ENCODE data around the gene CD79A. TPM values are rescaled to one million over a fixed set of nuclear protein-coding genes. Genes with fewer than 3 reads are reported as not detected.
A peak's percentile ranks its signal among the peaks of the same experiment; 100 is the strongest.

Gene CD79A
- total and polyA plus RNA-seq, 8 donors, result 1.5 to 18.7 (median 3.2) TPM; not detected in 3

- 75 to 82% (median 79%) methylated on average over 7 of the region's 7 CpGs for WGBS, 5 donors
These were observed 2.7 kb downstream of the CD79A start for GRCh38 chr19:41879670-41880328.

GRCh38 chr19:41880329-41880708, 3.2 kb downstream of the CD79A start:
- intact Hi-C loops (cut with DNase I; ENCODE audit: low total_unique reads), result no loop called here
- H3K27ac ChIP-seq, result no peak overlapping the region
- WGBS, 5 donors, result 62 to 74% (median 68%) methylated on average over 5 of the region's 5 CpGs
- no peak for DNase-seq
- H3K4me3 ChIP-seq, result no peak overlapping the region
- H3K9me3 ChIP-seq, result no peaks in the 10 kb centered on the region
- H3K27me3 ChIP-seq, result no peaks in the 10 kb centered on the region
- H3K4me1 ChIP-seq, result peaks cover 8 to 36% (median 25%) of the 10 kb centered on the region in 4 donors
- TF ChIP-seq POLR2AphosphoS5 (IDR thresholded peaks at IDR 0.05), result no peak
- no peaks in the 10 kb centered on the region for H3K36me3 ChIP-seq

More at GRCh38 chr19:41879670-41880328, 2.7 kb downstream of the CD79A start:
- no peak for DNase-seq
- H3K36me3 ChIP-seq, result no peaks in the 10 kb centered on the region
- TF ChIP-seq EP300 (IDR thresholded peaks at IDR 0.05) (no peak), POLR2AphosphoS5 (IDR thresholded peaks at IDR 0.05) (no peak), CTCF (IDR thresholded peaks at IDR 0.05) (no peak), POLR2A (IDR thresholded peaks at IDR 0.05) (no peak)
- H3K27me3 ChIP-seq, result no peaks in the 10 kb centered on the region
- intact Hi-C loops (cut with DNase I; ENCODE audit: low total_unique reads), result loop anchor here (5.0 to 10.0 kb wide), 2 partner anchors 55 to 78 kb away; partner anchors contain the start of gene RABAC1
- H3K27ac ChIP-seq, result no peak overlapping the region
- H3K4me1 ChIP-seq, result peaks cover 2 to 31% (median 19%) of the 10 kb centered on the region in 4 donors
- no peaks in the 10 kb centered on the region for H3K9me3 ChIP-seq
- H3K4me3 ChIP-seq, result no peak overlapping the region

GRCh38 chr19:41882568-41883462, 5.7 kb downstream of the CD79A start, which contains the start of gene ARHGEF1:
ARHGEF1 (plus strand) TSS chr19:41883184; CDS start chr19:41888083, 4,899 bp downstream.
- TF ChIP-seq CTCF (IDR thresholded peaks at IDR 0.05) (no peak), POLR2AphosphoS5 (IDR thresholded peaks at IDR 0.05) (peak in 2 of 3 donors; percentile 12 to 28)
- H3K27ac ChIP-seq, result peak within 1 kb of the TSS; percentile 83 to 96 (median 90)
- H3K4me3 ChIP-seq, result peak within 1 kb of the TSS; percentile 74 to 96 (median 78)
- intact Hi-C loops (cut with DNase I; ENCODE audit: low total_unique reads), result no loop called here
- peaks cover 0 to 2% (median under 1%) of the 10 kb centered on the region in 4 donors for H3K36me3 ChIP-seq
- H3K4me1 ChIP-seq, result peaks cover 30 to 51% (median 44%) of the 10 kb centered on the region in 4 donors
- no peaks in the 10 kb centered on the region for H3K9me3 ChIP-seq
- H3K27me3 ChIP-seq, result no peaks in the 10 kb centered on the region
- DNase-seq, result peak; percentile 62 to 81
- WGBS, 5 donors, result 2 to 5% (median 3%) methylated on average over 35 to 80 of the region's 80 CpGs

- H3K27me3 ChIP-seq, result no peaks in the 10 kb centered on the region
- intact Hi-C loops (cut with DNase I; ENCODE audit: low total_unique reads), result no loop called here
- DNase-seq, result no peak
- peak overlapping the region; percentile 74 to 96 (median 78) for H3K4me3 ChIP-seq
- H3K9me3 ChIP-seq, result no peaks in the 10 kb centered on the region
- H3K4me1 ChIP-seq, result peaks cover 33 to 52% (median 49%) of the 10 kb centered on the region in 4 donors
- peak overlapping the region; percentile 83 to 96 (median 90) for H3K27ac ChIP-seq
- 0 to 1% (median 0%) methylated on average over 23 of the region's 23 CpGs for WGBS, 5 donors
- TF ChIP-seq EP300 (IDR thresholded peaks at IDR 0.05), result no peak
- no peak for TF ChIP-seq POLR2AphosphoS5 (IDR thresholded peaks at IDR 0.05)
- TF ChIP-seq CTCF (IDR thresholded peaks at IDR 0.05), result no peak
- no peak for TF ChIP-seq POLR2A (IDR thresholded peaks at IDR 0.05)
- H3K36me3 ChIP-seq, result peaks cover 5 to 9% (median 7%) of the 10 kb centered on the region in 4 donors
These were observed 6.4 kb downstream of the CD79A start for GRCh38 chr19:41883463-41883820.
